PC-9 (cell line): ENCODE results near the gene UQCR11. TPM values are rescaled to one million over a fixed set of nuclear protein-coding genes. Genes with fewer than 3 reads are reported as not detected.

Experiments
- BruUV-seq: library from RNA; stranded (reverse); fragments of 400-500 nt; replicated peaks from 2 replicates; lab custom pipeline; 2021; lab: Mats Ljungman, UMichigan
- CTCF ChIA-PET: fragments of 300-600 bp; sonication (Branson Sonifier 250); formaldehyde crosslinking; loops from one replicate; lab custom pipeline; 2022; ENCODE audit warnings: antibody characterized with exemption; lab: Charles Lee
- POLR2A ChIA-PET: fragments of 300-600 bp; sonication (Branson Sonifier 250); formaldehyde crosslinking; loops from one replicate; lab custom pipeline; 2022; ENCODE audit warnings: antibody characterized with exemption; ENCODE audit not compliant: unreplicated experiment; lab: Charles Lee
- DNase-seq, 2 experiments: peaks; one replicate each; pipeline versions ENCODE4 v3.0.0 to v3.0.0-alpha.2; 2015 to 2022; ENCODE audit warnings: mixed read lengths in 1 of 2
- H2AFZ ChIP-seq: fragments of 200-600 bp; sonication (generic); 2 replicates; pipeline ENCODE4 v1.8.1; 2017; ENCODE audit warnings: antibody characterized with exemption
- H3F3A ChIP-seq: fragments of 200-600 bp; sonication (generic); 2 replicates; pipeline ENCODE4 v1.8.1; 2017; ENCODE audit warnings: antibody characterized with exemption, mild to moderate bottlenecking, low read depth; ENCODE audit not compliant: insufficient read depth
- H3K27ac ChIP-seq: fragments of 200-600 bp; sonication (generic); 2 replicates; pipeline ENCODE4 v1.6.1; 2016; ENCODE audit warnings: mixed run types
- H3K27me3 ChIP-seq: fragments of 200-600 bp; sonication (generic); 2 replicates; pipeline ENCODE4 v1.6.1; 2016; ENCODE audit warnings: low read depth, mixed run types; ENCODE audit not compliant: insufficient read depth
- H3K36me3 ChIP-seq: fragments of 200-600 bp; sonication (generic); 2 replicates; pipeline ENCODE4 v1.6.1; 2016; ENCODE audit warnings: low read depth, mixed run types
- H3K4me1 ChIP-seq: fragments of 200-600 bp; sonication (generic); replicated peaks from 2 replicates; pipeline ENCODE4 v1.6.1; 2016; ENCODE audit warnings: mixed run types; ENCODE audit not compliant: insufficient read depth
- H3K4me2 ChIP-seq: fragments of 200-600 bp; sonication (generic); 2 replicates; pipeline ENCODE4 v1.6.1; 2017; ENCODE audit warnings: mixed run types
- H3K4me3 ChIP-seq: fragments of 200-600 bp; sonication (generic); 2 replicates; pipeline ENCODE4 v1.6.1; 2016; ENCODE audit warnings: mixed run types
- H3K79me2 ChIP-seq: fragments of 200-600 bp; sonication (generic); 2 replicates; pipeline ENCODE4 v1.6.1; 2017; ENCODE audit warnings: low read depth, mixed run types
- H3K9me2 ChIP-seq: fragments of 200-600 bp; sonication (generic); 2 replicates; pipeline ENCODE4 v1.8.1; 2017; ENCODE audit warnings: mild to moderate bottlenecking; ENCODE audit not compliant: insufficient read depth
- H3K9me3 ChIP-seq: fragments of 200-600 bp; sonication (generic); 2 replicates; pipeline ENCODE4 v1.8.1; 2016; ENCODE audit warnings: low read depth; ENCODE audit not compliant: insufficient read depth
- H4K20me1 ChIP-seq: fragments of 200-600 bp; sonication (generic); 2 replicates; pipeline ENCODE4 v1.8.1; 2017; ENCODE audit not compliant: insufficient read depth
- CTCF ChIP-seq: fragments of 200-600 bp; sonication (generic); conservative IDR thresholded peaks from 2 replicates; pipeline ENCODE4 v1.6.1; 2017; ENCODE audit warnings: mixed run types, antibody characterized with exemption, mild to moderate bottlenecking, moderate library complexity
- EZH2 ChIP-seq: fragments of 200-600 bp; sonication (generic); IDR thresholded peaks from 2 replicates; pipeline ENCODE4 v1.8.0; 2017; ENCODE audit warnings: antibody characterized with exemption, low read depth
- intact Hi-C: fragments of 100-400 bp; cut with micrococcal nuclease; formaldehyde crosslinking; loops from one replicate; pipeline ENCODE4 v1.10.0; 2022; ENCODE audit not compliant: unreplicated experiment
- total RNA-seq: library from RNA; stranded (reverse); gene quantifications from 2 replicates; pipeline ENCODE4 v1.2.3, GENCODE V29; 2021

The UQCR11 gene
- total RNA-seq, 1 experiment from 2014 or later, result 196 TPM

- ChIA-PET CTCF (no interaction called here), POLR2A (no interaction called here)
- no peaks in the 10 kb centered on the region for H3K79me2 ChIP-seq
- no peaks in the 10 kb centered on the region for H3K36me3 ChIP-seq
- no peak overlapping the region for H3K27ac ChIP-seq
- no peaks in the 10 kb centered on the region for H3F3A ChIP-seq
- H3K4me2 ChIP-seq, result no peak overlapping the region
- H3K9me2 ChIP-seq, result no peaks in the 10 kb centered on the region
- intact Hi-C loops, result no loop called here
- H4K20me1 ChIP-seq, result no peaks in the 10 kb centered on the region
- DNase-seq, result no peak
- TF ChIP-seq CTCF (no peak), EZH2 (no peak)
- no peak overlapping the region for H2AFZ ChIP-seq
- H3K4me3 ChIP-seq, result no peak overlapping the region
- no peaks in the 10 kb centered on the region for H3K9me3 ChIP-seq
- no peaks in the 10 kb centered on the region for H3K27me3 ChIP-seq
- H3K4me1 ChIP-seq, result no peaks in the 10 kb centered on the region
- no TSS peak for BruUV-seq
These were observed 21.9 kb upstream of the UQCR11 start for GRCh38 chr19:1627194-1627593.

- no peaks in the 10 kb centered on the region for H3K36me3 ChIP-seq
- no peak for DNase-seq
- no peak for TF ChIP-seq CTCF
- no peak for TF ChIP-seq EZH2
- H3F3A ChIP-seq, result no peaks in the 10 kb centered on the region
- BruUV-seq, result no TSS peak
- intact Hi-C loops, result no loop called here
- H3K27me3 ChIP-seq, result no peaks in the 10 kb centered on the region
- ChIA-PET CTCF (interaction anchor here (0.7 kb wide), 1 partner anchor 14 kb away, joined by 4 read pairs; no protein-coding TSS in a partner anchor), POLR2A (interaction anchor here (0.6 kb wide), 1 partner anchor 358 kb away, joined by 6 read pairs; the partner anchor contains the start of gene CIRBP)
- no peak overlapping the region for H2AFZ ChIP-seq
- H3K4me3 ChIP-seq, result no peak overlapping the region
- H3K4me2 ChIP-seq, result no peak overlapping the region
- no peak overlapping the region for H3K27ac ChIP-seq
- H3K9me3 ChIP-seq, result no peaks in the 10 kb centered on the region
- H4K20me1 ChIP-seq, result no peaks in the 10 kb centered on the region
- H3K4me1 ChIP-seq, result no peaks in the 10 kb centered on the region
- no peaks in the 10 kb centered on the region for H3K9me2 ChIP-seq
- H3K79me2 ChIP-seq, result no peaks in the 10 kb centered on the region
These were observed 21.3 kb upstream of the UQCR11 start for GRCh38 chr19:1626417-1627010.

- Histone ChIP-seq H4K20me1 (no peaks in the 10 kb centered on the region), H3K79me2 (no peaks in the 10 kb centered on the region), H2AFZ (no peak overlapping the region), H3K4me2 (no peak overlapping the region), H3K27me3 (no peaks in the 10 kb centered on the region), H3F3A (no peaks in the 10 kb centered on the region), H3K9me3 (no peaks in the 10 kb centered on the region), H3K27ac (no peak overlapping the region), H3K9me2 (no peaks in the 10 kb centered on the region), H3K4me3 (no peak overlapping the region), H3K36me3 (no peaks in the 10 kb centered on the region), H3K4me1 (no peaks in the 10 kb centered on the region)
- DNase-seq, result peak in 1 of 2 experiments; percentile 19
- intact Hi-C loops, result no loop called here
- ChIA-PET POLR2A (no interaction called here), CTCF (no interaction called here)
- no TSS peak for BruUV-seq
- TF ChIP-seq EZH2 (no peak), CTCF (peak; percentile 46; the same call in 1 of the 2 replicates)
These were observed 19.2 kb upstream of the UQCR11 start for GRCh38 chr19:1624458-1624857.
